CD4-positive, alpha-beta T cell (primary cell): ENCODE results near the gene LCN9. TPM values are rescaled to one million over a fixed set of nuclear protein-coding genes. Genes with fewer than 3 reads are reported as not detected.
"Not testable (repeated sequence)": the region's sequence is repeated elsewhere in the genome, so short reads cannot be mapped to it uniquely, and the experiment has no call there.

Source experiments
- ATAC-seq: fragments of 200-7000 bp; cut with Tn5 transposase; one replicate; pipeline ENCODE4 v1.10.0; 2022; ENCODE audit warnings: mild to moderate bottlenecking; ENCODE audit not compliant: poor library complexity
- CTCF ChIA-PET: fragments of 350-600 bp; sonication (Branson Sonifier 250); formaldehyde crosslinking; loops from one replicate; lab custom pipeline; 2021; ENCODE audit warnings: antibody characterized with exemption, inconsistent platforms; lab: Charles Lee
- POLR2A ChIA-PET: fragments of 350-600 bp; sonication (Branson Sonifier 250); formaldehyde crosslinking; loops from one replicate; lab custom pipeline; 2021; ENCODE audit warnings: antibody characterized with exemption, inconsistent platforms; lab: Charles Lee
- DNase-seq, 14 experiments: peaks; one replicate each; pipeline ENCODE4 v3.0.0-alpha.2; 2013 to 2020; ENCODE audit warnings: mixed read lengths in 2 of 14
- H3K27ac ChIP-seq, 2 donors: one replicate each; pipeline versions ENCODE4 v1.5.1 to v1.7.0; 2013; ENCODE audit warnings: low read length in 2 of 2, low read depth in 1 of 2, mild to moderate bottlenecking in 1 of 2
- H3K27me3 ChIP-seq, 2 experiments: 1 replicate in 1 of 2; 2 replicates in 1 of 2; pipeline versions ENCODE4 v1.6.1 to v1.7.0; 2013; ENCODE audit warnings: low read length in 2 of 2, control low read depth in 1 of 2, mild to moderate bottlenecking in 1 of 2, moderate library complexity in 1 of 2; ENCODE audit not compliant: insufficient read depth in 2 of 2, control insufficient read depth in 1 of 2
- H3K36me3 ChIP-seq: one replicate; pipeline ENCODE4 v1.6.1; 2013; ENCODE audit warnings: low read length, control low read depth; ENCODE audit not compliant: insufficient read depth
- H3K4me1 ChIP-seq: one replicate; pipeline ENCODE4 v1.6.1; 2013; ENCODE audit warnings: low read length, control low read depth; ENCODE audit not compliant: insufficient read depth
- H3K4me3 ChIP-seq: one replicate; pipeline ENCODE4 v1.5.1; 2013; ENCODE audit warnings: mild to moderate bottlenecking, low read length, moderate library complexity
- H3K9me3 ChIP-seq, 2 experiments: 1 replicate in 1 of 2; 2 replicates in 1 of 2; pipeline versions ENCODE4 v1.6.1 to v1.7.0; 2013; ENCODE audit warnings: low read length in 2 of 2, mild to moderate bottlenecking in 2 of 2, control low read depth in 1 of 2, moderate library complexity in 1 of 2; ENCODE audit not compliant: control insufficient read depth in 1 of 2, insufficient read depth in 1 of 2
- H3K27ac Mint-ChIP-seq: one replicate; pipeline ENCODE4 v1.8.0; 2020; ENCODE audit warnings: mixed read lengths
- H3K27me3 Mint-ChIP-seq: one replicate; pipeline ENCODE4 v1.8.0; 2021; ENCODE audit warnings: mixed read lengths
- H3K36me3 Mint-ChIP-seq: one replicate; pipeline ENCODE4 v1.8.0; 2021; ENCODE audit warnings: low read depth, mixed read lengths
- H3K4me1 Mint-ChIP-seq: one replicate; pipeline ENCODE4 v1.8.0; 2021; ENCODE audit warnings: low read depth, mixed read lengths
- H3K4me3 Mint-ChIP-seq: one replicate; pipeline ENCODE4 v1.8.0; 2020; ENCODE audit warnings: mild to moderate bottlenecking, mixed read lengths
- H3K9me3 Mint-ChIP-seq: one replicate; pipeline ENCODE4 v1.8.0; 2020; ENCODE audit warnings: mixed read lengths
- CTCF ChIP-seq: fragments of 200-600 bp; IDR thresholded peaks from one replicate; pipeline ENCODE4 v1.8.0; 2022; ENCODE audit warnings: antibody characterized with exemption, mild to moderate bottlenecking
- intact Hi-C, 2 experiments: fragments of 100-400 bp; cut with DNase I in 1 of 2; cut with micrococcal nuclease in 1 of 2; formaldehyde crosslinking; loops; one replicate each; pipeline versions ENCODE4 v1.15.1 to v1.9.0; 2023 to 2025; cut with DNase I, micrococcal nuclease
- total RNA-seq, 174 experiments: library from RNA in 2 of 174; stranded (reverse) in 2 of 174; gene quantifications; one replicate each; pipeline ENCODE4 v1.2.3 and lab custom pipeline; 2021 to 2026

The LCN9 gene
- total RNA-seq, 2 experiments from 2014 or later: not detected

DNA sequence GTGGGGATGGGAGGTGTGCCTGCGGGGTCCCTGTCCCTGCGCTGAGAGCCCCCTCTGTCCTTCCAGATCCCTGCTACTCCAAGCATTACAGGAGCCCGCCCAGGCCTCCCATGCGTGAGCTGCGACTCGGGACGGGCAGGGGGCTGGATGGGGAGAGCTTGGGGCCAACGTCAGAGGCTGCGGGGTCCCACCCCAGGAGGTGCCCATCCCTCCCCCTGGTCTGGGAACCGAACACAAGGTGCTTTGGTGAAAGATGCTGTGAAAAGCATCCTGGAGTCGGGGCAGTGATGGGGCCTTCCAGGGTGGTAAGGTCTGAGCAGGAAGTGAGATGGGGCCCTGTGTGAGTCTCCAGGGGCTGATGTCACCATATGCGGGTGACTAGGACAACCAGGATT, 2.7 kb downstream of the LCN9 start:
- DNase-seq (peak in 2 of 14 experiments; percentile 5 to 6), ATAC-seq (no peak)
- Histone ChIP-seq H3K36me3 (no peaks in the 10 kb centered on the region), H3K4me3 (no peak overlapping the region), H3K27me3 (no peaks in the 10 kb centered on the region), H3K9me3 (peaks cover 0 to 22% of the 10 kb centered on the region in 2 experiments), H3K4me1 (no peaks in the 10 kb centered on the region), H3K27ac (no peak overlapping the region)
- no peak overlapping the region for H3K4me3 Mint-ChIP-seq
- H3K36me3 Mint-ChIP-seq: no peaks in the 10 kb centered on the region
- H3K27me3 Mint-ChIP-seq: no peaks in the 10 kb centered on the region
- no peak for TF ChIP-seq CTCF
- H3K9me3 Mint-ChIP-seq: no peaks in the 10 kb centered on the region
- intact Hi-C loops: no loop called here
- H3K27ac Mint-ChIP-seq: no peak overlapping the region
- POLR2A ChIA-PET: no interaction called here
- H3K4me1 Mint-ChIP-seq: no peaks in the 10 kb centered on the region
- CTCF ChIA-PET: no interaction called here

GRCh38 chr9:135666534-135667462, 3.7 kb downstream of the LCN9 start:
- ChIA-PET POLR2A (no interaction called here), CTCF (no interaction called here)
- Histone ChIP-seq H3K4me3 (no peak overlapping the region), H3K27ac (no peak overlapping the region), H3K9me3 (peaks cover 0 to 26% of the 10 kb centered on the region in 2 experiments), H3K36me3 (no peaks in the 10 kb centered on the region), H3K4me1 (no peaks in the 10 kb centered on the region), H3K27me3 (no peaks in the 10 kb centered on the region)
- Mint-ChIP-seq H3K9me3 (no peaks in the 10 kb centered on the region), H3K4me3 (no peak overlapping the region), H3K4me1 (no peaks in the 10 kb centered on the region), H3K36me3 (no peaks in the 10 kb centered on the region), H3K27ac (no peak overlapping the region), H3K27me3 (no peaks in the 10 kb centered on the region)
- no peak for TF ChIP-seq CTCF
- peak in 2 of 14 experiments; percentile 8 to 11 for DNase-seq
- no peak for ATAC-seq
- intact Hi-C loops: no loop called here

GRCh38 chr9:135667463-135668001, 4.4 kb downstream of the LCN9 start:
- Mint-ChIP-seq H3K27ac (no peak overlapping the region), H3K4me3 (no peak overlapping the region), H3K27me3 (peaks cover 4% of the 10 kb centered on the region), H3K36me3 (no peaks in the 10 kb centered on the region), H3K4me1 (no peaks in the 10 kb centered on the region), H3K9me3 (no peaks in the 10 kb centered on the region)
- POLR2A ChIA-PET: no interaction called here
- Histone ChIP-seq H3K9me3 (peaks cover 0 to 26% of the 10 kb centered on the region in 2 experiments), H3K27me3 (no peaks in the 10 kb centered on the region), H3K36me3 (no peaks in the 10 kb centered on the region), H3K27ac (no peak overlapping the region), H3K4me3 (no peak overlapping the region), H3K4me1 (no peaks in the 10 kb centered on the region)
- TF ChIP-seq CTCF: no peak
- no peak for ATAC-seq
- DNase-seq: peak in 2 of 14 experiments; percentile 5 to 23
- CTCF ChIA-PET: no interaction called here
- intact Hi-C loops: no loop called here

DNA sequence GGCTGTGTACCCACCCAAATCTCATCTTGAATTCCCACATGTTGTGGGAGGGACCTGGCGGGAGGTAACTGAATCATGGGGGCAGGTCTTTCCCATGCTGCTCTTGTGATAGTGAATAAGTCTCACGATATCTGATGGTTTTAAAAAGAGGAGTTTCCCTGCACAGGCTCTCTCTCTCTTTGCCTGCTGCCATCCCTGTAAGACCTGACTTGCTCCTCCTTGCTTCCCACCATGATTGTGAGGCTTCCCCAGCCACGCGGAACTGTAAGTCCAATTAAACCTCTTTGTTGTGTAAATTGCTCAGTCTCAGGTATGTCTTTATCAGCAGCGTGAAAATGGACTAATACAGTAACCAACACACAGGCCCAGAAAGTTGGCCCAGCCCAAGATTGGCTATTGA, 5.9 kb downstream of the LCN9 start:
- H3K27ac ChIP-seq, ATAC-seq, H3K9me3 Mint-ChIP-seq, intact Hi-C loops, H3K4me1 ChIP-seq, H3K36me3 Mint-ChIP-seq, CTCF ChIA-PET, H3K27me3 ChIP-seq, H3K4me3 Mint-ChIP-seq, H3K4me3 ChIP-seq, H3K27me3 Mint-ChIP-seq, POLR2A ChIA-PET, H3K36me3 ChIP-seq, H3K4me1 Mint-ChIP-seq, DNase-seq, H3K27ac Mint-ChIP-seq: not testable (repeated sequence)
- peaks cover 0 to 26% of the 10 kb centered on the region in 2 experiments for H3K9me3 ChIP-seq
